HCT116 (cell line): ENCODE data around the gene UCKL1. TPM values are rescaled to one million over a fixed set of nuclear protein-coding genes. Genes with fewer than 3 reads are reported as not detected.
A peak's percentile ranks its signal among the peaks of the same experiment; 100 is the strongest.

Experiments
- ATAC-seq: fragments of 200-7000 bp; cut with Tn5 transposase; 2 replicates; pipeline ENCODE4 v1.9.1; 2020; ENCODE audit warnings: mild to moderate bottlenecking, moderate library complexity
- BruUV-seq: library from RNA; stranded (reverse); fragments of 400-500 nt; replicated peaks from 2 replicates; lab custom pipeline; 2021; lab: Mats Ljungman, UMichigan
- CTCF ChIA-PET: fragments of 300-600 bp; sonication (Branson Sonifier 250); formaldehyde crosslinking; loops from one replicate; lab custom pipeline; 2021; ENCODE audit warnings: antibody characterized with exemption; lab: Charles Lee
- POLR2A ChIA-PET: fragments of 300-600, 350-600 bp; sonication (Branson Sonifier 250); formaldehyde crosslinking; loops from one replicate; lab custom pipeline; 2021; ENCODE audit warnings: antibody characterized with exemption; lab: Charles Lee
- RAD21 ChIA-PET, 2 experiments: fragments of 300-600 bp; sonication (Branson Sonifier 250); formaldehyde crosslinking; loops; one replicate each; lab custom pipeline; 2023; ENCODE audit warnings: low total read pairs in 2 of 2; ENCODE audit not compliant: uncharacterized antibody in 2 of 2, unreplicated experiment in 2 of 2, low non-redundant PET in 1 of 2; lab: Charles Lee
- DNase-seq: peaks from one replicate; pipeline ENCODE4 v3.0.0-alpha.2; 2010; ENCODE audit warnings: low read depth, low spot score
- H2AFZ ChIP-seq: fragments of 200-600 bp; shearing (Covaris generic), sonication (generic); 2 replicates; pipeline ENCODE4 v1.6.1; 2017; ENCODE audit warnings: low read depth, mixed run types, mixed read lengths, antibody characterized with exemption, low read length; ENCODE audit not compliant: poor library complexity, severe bottlenecking
- H3K27ac ChIP-seq: 2 replicates; pipeline ENCODE4 v1.5.1; 2012; ENCODE audit warnings: low read depth, low read length
- H3K27me3 ChIP-seq: fragments of 200-600 bp; sonication (generic); 2 replicates; pipeline ENCODE4 v1.6.1; 2016; ENCODE audit warnings: mixed run types, low read length, mixed read lengths; ENCODE audit not compliant: insufficient read depth
- H3K36me3 ChIP-seq, 2 experiments: fragments of 200-500 bp in 1 of 2; fragments of 200-600 bp in 1 of 2; sonication (Bioruptor generic) in 1 of 2; sonication (generic) in 1 of 2; 2 replicates each; pipeline versions ENCODE4 v1.5.1 to v1.6.1; 2014 to 2016; ENCODE audit warnings: low read length in 2 of 2, inconsistent platforms in 1 of 2, mixed read lengths in 1 of 2, mixed run types in 1 of 2; ENCODE audit not compliant: insufficient read depth in 2 of 2, control insufficient read depth in 1 of 2
- H3K4me1 ChIP-seq, 2 experiments: fragments of 200-600 bp in 1 of 2; sonication (generic) in 1 of 2; 2 replicates each; pipeline versions ENCODE4 v1.5.1 to v1.6.1; 2012 to 2017; ENCODE audit warnings: low read length in 2 of 2, inconsistent platforms in 1 of 2, mild to moderate bottlenecking in 1 of 2, mixed read lengths in 1 of 2, mixed run types in 1 of 2, moderate library complexity in 1 of 2; ENCODE audit not compliant: insufficient read depth in 2 of 2, control insufficient read depth in 1 of 2
- H3K4me2 ChIP-seq: fragments of 200-600 bp; sonication (generic); 2 replicates; pipeline ENCODE4 v1.6.1; 2017; ENCODE audit warnings: mixed run types, low read length, mixed read lengths
- H3K4me3 ChIP-seq, 2 experiments: fragments of 200-600 bp in 1 of 2; sonication (generic) in 1 of 2; replicated peaks in 1 of 2; 2 replicates each; pipeline ENCODE4 v1.5.1; 2011 to 2016; ENCODE audit warnings: low read length in 2 of 2, control low read depth in 1 of 2, low read depth in 1 of 2, mild to moderate bottlenecking in 1 of 2, mixed read lengths in 1 of 2, mixed run types in 1 of 2
- H3K79me2 ChIP-seq: fragments of 200-600 bp; sonication (generic); 2 replicates; pipeline ENCODE4 v1.6.1; 2017; ENCODE audit warnings: mild to moderate bottlenecking, mixed run types, low read length, moderate library complexity, mixed read lengths; ENCODE audit not compliant: insufficient read depth
- H3K9ac ChIP-seq: fragments of 200-600 bp; sonication (generic); 2 replicates; pipeline ENCODE4 v1.6.1; 2016; ENCODE audit warnings: low read length, mixed read lengths
- H3K9me2 ChIP-seq: fragments of 200-600 bp; sonication (generic), shearing (Covaris generic); 2 replicates; pipeline ENCODE4 v1.6.1; 2017; ENCODE audit warnings: mixed run types, mild to moderate bottlenecking, moderate library complexity; ENCODE audit not compliant: insufficient read depth
- H3K9me3 ChIP-seq, 2 experiments: fragments of 200-500 bp in 1 of 2; fragments of 200-600 bp in 1 of 2; sonication (Bioruptor generic) in 1 of 2; sonication (generic) in 1 of 2; 2 replicates each; pipeline ENCODE4 v1.6.1; 2014 to 2017; ENCODE audit warnings: low read length in 2 of 2, mixed read lengths in 2 of 2, inconsistent platforms in 1 of 2, low read depth in 1 of 2, mild to moderate bottlenecking in 1 of 2, mixed run types in 1 of 2, moderate library complexity in 1 of 2; ENCODE audit not compliant: control insufficient read depth in 1 of 2, insufficient read depth in 1 of 2
- H4K20me1 ChIP-seq: fragments of 200-600 bp; sonication (generic), shearing (Covaris generic); 2 replicates; pipeline ENCODE4 v1.6.1; 2017; ENCODE audit warnings: mixed run types, mild to moderate bottlenecking, moderate library complexity; ENCODE audit not compliant: insufficient read depth
- ATF3 ChIP-seq: IDR thresholded peaks from 2 replicates; pipeline ENCODE4 v1.6.1; 2012
- EGR1 ChIP-seq: IDR thresholded peaks from 2 replicates; pipeline ENCODE4 v1.6.1; 2012; ENCODE audit warnings: low read depth
- EZH2phosphoT487 ChIP-seq: fragments of 200-600 bp; IDR thresholded peaks from 2 replicates; pipeline ENCODE4 v1.6.1; 2018; ENCODE audit warnings: antibody characterized with exemption, borderline replicate concordance
- MAX ChIP-seq: IDR thresholded peaks from 2 replicates; pipeline ENCODE4 v1.6.1; 2012
- REST ChIP-seq: IDR thresholded peaks from 2 replicates; pipeline ENCODE4 v1.6.1; 2012; ENCODE audit warnings: low read depth
- TCF7L2 ChIP-seq: IDR thresholded peaks from 2 replicates; pipeline ENCODE4 v1.7.0; 2011; ENCODE audit warnings: borderline replicate concordance, inconsistent platforms; ENCODE audit not compliant: insufficient read depth, insufficient read length; ENCODE audit errors: extremely low read depth
- YY1 ChIP-seq: IDR thresholded peaks from 2 replicates; pipeline ENCODE4 v1.6.1; 2011; ENCODE audit warnings: low read length, low read depth, moderate library complexity, mild to moderate bottlenecking; ENCODE audit not compliant: insufficient replicate concordance; ENCODE audit errors: extremely low read depth
- ZNF274 ChIP-seq: fragments of 200-500 bp; sonication (Bioruptor generic); IDR thresholded peaks from 2 replicates; pipeline ENCODE4 v1.6.1; 2014; ENCODE audit warnings: mild to moderate bottlenecking, low read depth, low read length, inconsistent platforms
- intact Hi-C: fragments of 100-400 bp; cut with micrococcal nuclease; formaldehyde crosslinking; loops from 2 replicates; pipeline ENCODE4 v1.10.0; 2022
- total RNA-seq: library from RNA; stranded (reverse); gene quantifications from one replicate; pipeline ENCODE4 v1.2.1, GENCODE V29; 2021; ENCODE audit not compliant: unreplicated experiment

Gene UCKL1
- total RNA-seq, 1 experiment from 2014 or later = 54.2 TPM

- RAD21 ChIA-PET = no interaction called here
- H3K36me3 ChIP-seq = peaks cover 16 to 22% of the 10 kb centered on the region in 2 experiments; a peak in 2 of 4 replicates
- CTCF ChIA-PET = no interaction called here
- H3K4me3 ChIP-seq = no peak overlapping the region
- no peak for TF ChIP-seq EGR1
- no peak for TF ChIP-seq EZH2phosphoT487
- TF ChIP-seq YY1 = no peak
- TF ChIP-seq TCF7L2 = no peak
- TF ChIP-seq ATF3 = no peak
- TF ChIP-seq MAX = no peak
- no peak for TF ChIP-seq REST
- no peak for TF ChIP-seq ZNF274
- no TSS peak for BruUV-seq
- H3K4me2 ChIP-seq = no peak overlapping the region
- peak overlapping the region; percentile 17; the same call in 1 of the 2 replicates for H3K27ac ChIP-seq
- no peak for ATAC-seq
- no peak overlapping the region for H3K9ac ChIP-seq
- no peak overlapping the region for H2AFZ ChIP-seq
- no peaks in the 10 kb centered on the region for H3K9me3 ChIP-seq
- POLR2A ChIA-PET = no interaction called here
- peaks cover 8 to 33% of the 10 kb centered on the region in 2 experiments; a peak in 3 of 4 replicates for H3K4me1 ChIP-seq
- H3K27me3 ChIP-seq = no peaks in the 10 kb centered on the region
- DNase-seq = no peak
- no peaks in the 10 kb centered on the region for H3K9me2 ChIP-seq
- peaks cover 77% of the 10 kb centered on the region for H3K79me2 ChIP-seq
- intact Hi-C loops = no loop called here
- no peaks in the 10 kb centered on the region; the same call in 1 of the 2 replicates for H4K20me1 ChIP-seq
Observed at GRCh38 chr20:63947638-63948456, 8.4 kb downstream of the UCKL1 start.
